ENCODE measurements around the gene FAM89B.

GRCh38 chr11:65586247-65586630 lies 13.9 kb downstream of the FAM89B start:
- no peak for TF ChIP-seq CTCF (IDR thresholded peaks at IDR 0.05)
- TF ChIP-seq POLR2A (IDR thresholded peaks at IDR 0.05), result no peak
